SK-N-SH treated with all-trans-retinoic acid at 6 μM for 48 hours (cell line): Measurements from ENCODE around the gene JPT1.

Experiments used
- ARNTL ChIP-seq: fragments of 450-650 bp; formaldehyde crosslinking; IDR thresholded peaks from 2 replicates; pipeline ENCODE4 v1.5.0; 2020; ENCODE audit warnings: low read depth, mild to moderate bottlenecking, moderate library complexity, borderline replicate concordance
- TOX ChIP-seq: fragments of 250-450 bp; sonication (Bioruptor Pico); IDR thresholded peaks from 2 replicates; pipeline ENCODE4 v1.8.0; 2021; ENCODE audit warnings: mild to moderate bottlenecking, moderate library complexity, borderline replicate concordance
- ZFP3 ChIP-seq: fragments of 250-450 bp; sonication (Bioruptor Pico); IDR thresholded peaks from 2 replicates; pipeline ENCODE4 v1.5.0; 2020; ENCODE audit warnings: mild to moderate bottlenecking, moderate library complexity
- ZNF565 ChIP-seq: fragments of 450-650 bp; formaldehyde crosslinking; conservative IDR thresholded peaks from 2 replicates; pipeline ENCODE4 v1.5.0; 2020; ENCODE audit warnings: low read depth, mild to moderate bottlenecking, moderate library complexity
- ZNF70 ChIP-seq: fragments of 450-650 bp; formaldehyde crosslinking; IDR thresholded peaks from 2 replicates; pipeline ENCODE4 v1.5.0; 2020; ENCODE audit warnings: mild to moderate bottlenecking, moderate library complexity

DNA sequence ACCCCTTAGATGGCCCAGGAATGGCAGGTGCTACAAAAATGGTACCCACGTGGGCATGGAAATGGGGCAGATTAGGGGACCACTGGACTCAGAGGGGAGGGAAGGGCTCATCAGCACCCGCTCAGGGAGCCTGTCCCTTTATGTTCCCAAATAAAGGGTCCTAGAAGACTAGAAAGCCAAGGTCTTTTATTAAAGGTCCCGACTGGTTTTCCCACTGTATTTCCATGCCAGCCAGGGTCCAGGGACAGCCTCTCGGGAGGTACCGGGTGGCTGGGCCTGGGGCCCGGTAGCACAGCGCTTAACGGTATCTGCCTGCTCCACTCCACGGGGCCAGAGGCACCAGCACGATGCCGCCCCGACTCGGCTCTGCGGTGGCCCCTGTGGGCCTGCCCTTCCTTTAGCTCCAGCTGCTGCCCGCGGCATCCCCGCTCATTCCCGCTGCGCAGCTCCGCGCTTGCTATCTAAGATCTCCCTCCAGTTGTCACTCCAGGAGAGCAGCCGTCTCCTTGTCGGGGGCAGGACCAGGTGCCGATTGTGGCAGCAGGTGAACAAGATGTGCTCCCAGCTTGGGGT lies 24.2 kb downstream of the JPT1 start:
- TF ChIP-seq ZNF70 (CRISPR knock-in tag) (no peak), ZFP3 (no peak), ARNTL (no peak), ZNF565 (no peak), TOX (CRISPR knock-in tag) (no peak)
